HG03066 (cell line): ENCODE results near the gene ANKEF1.

ENCODE experiments used
- ATAC-seq: cut with Tn5 transposase; IDR thresholded peaks from one replicate; pipeline ENCODE4 v1.9.1; 2021; ENCODE audit warnings: low read depth; ENCODE audit not compliant: unreplicated experiment

ANKEF1 gene

DNA sequence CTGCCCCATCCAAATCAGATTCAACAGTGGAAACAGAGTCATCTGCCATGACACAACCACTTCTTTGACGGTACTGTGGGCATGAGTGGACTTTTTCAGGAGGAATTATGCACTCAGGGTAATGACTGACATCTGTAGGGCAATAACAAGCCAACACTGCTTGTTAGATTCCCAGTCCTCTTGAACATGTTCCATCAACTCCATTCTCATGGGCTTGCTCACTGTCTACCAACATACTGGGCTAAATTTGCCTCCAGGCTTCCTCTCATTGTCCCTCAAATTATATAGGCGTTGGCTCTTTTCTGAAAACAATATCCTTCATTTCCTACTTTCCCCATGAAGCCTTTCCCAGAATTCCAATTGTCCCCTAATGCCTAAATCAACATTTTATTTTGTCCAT is 43.1 kb downstream of the ANKEF1 start:
- no peak for ATAC-seq

DNA sequence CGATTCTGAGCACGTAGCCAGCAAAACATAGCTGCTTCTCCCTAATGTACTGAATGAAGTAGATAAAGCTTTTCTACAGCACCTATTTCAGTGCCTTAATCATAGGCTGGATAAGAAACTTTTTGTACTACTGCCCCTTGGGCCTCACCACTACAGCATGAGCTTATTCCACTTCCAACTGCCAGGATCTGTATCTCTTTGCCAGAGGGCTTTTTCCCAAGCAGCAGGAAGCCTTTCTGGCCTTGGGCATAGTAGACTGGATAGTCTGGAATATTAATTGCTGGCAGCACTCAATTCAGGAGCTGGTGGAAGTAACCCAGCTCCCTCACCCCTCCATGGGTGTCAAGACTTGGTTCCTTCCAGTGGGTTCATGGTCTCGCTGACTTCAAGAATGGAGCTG is 43.6 kb downstream of the ANKEF1 start:
- ATAC-seq = no peak

- no peak for ATAC-seq
Measured at GRCh38 chr20:10079964-10080363, 45.2 kb downstream of the ANKEF1 start.

GRCh38 chr20:10080574-10080973 is 45.8 kb downstream of the ANKEF1 start:
- no peak for ATAC-seq

GRCh38 chr20:10089871-10090587 is 55.2 kb downstream of the ANKEF1 start:
- ATAC-seq = peak; percentile 16

DNA sequence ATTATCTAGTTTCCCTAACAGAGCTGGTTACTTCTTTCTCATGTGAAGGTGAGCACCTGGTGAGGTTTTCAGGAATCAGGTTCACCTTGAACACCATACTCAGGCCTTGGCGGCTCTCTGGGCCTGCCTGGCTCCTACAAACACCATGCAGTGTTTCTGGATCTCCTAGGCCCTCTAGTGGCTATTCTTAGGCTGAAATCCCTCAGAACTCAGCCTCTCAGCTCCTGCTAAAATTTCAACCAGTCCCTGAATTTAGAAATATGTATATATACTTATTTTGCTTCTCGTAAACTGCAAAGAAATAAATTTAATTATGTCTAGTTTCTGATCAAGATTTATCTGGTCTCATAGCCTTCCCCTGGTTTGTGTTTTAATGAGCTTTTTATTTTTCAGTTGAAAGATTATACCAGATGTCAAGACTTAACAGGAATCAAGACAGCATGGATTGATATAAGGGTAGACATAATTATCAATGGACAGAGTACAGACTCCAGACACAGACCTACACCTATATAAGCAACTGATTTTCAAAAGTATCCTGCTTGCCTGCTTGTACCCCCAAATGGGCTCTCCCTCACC is 55.9 kb downstream of the ANKEF1 start:
- peak; percentile 56 for ATAC-seq

DNA sequence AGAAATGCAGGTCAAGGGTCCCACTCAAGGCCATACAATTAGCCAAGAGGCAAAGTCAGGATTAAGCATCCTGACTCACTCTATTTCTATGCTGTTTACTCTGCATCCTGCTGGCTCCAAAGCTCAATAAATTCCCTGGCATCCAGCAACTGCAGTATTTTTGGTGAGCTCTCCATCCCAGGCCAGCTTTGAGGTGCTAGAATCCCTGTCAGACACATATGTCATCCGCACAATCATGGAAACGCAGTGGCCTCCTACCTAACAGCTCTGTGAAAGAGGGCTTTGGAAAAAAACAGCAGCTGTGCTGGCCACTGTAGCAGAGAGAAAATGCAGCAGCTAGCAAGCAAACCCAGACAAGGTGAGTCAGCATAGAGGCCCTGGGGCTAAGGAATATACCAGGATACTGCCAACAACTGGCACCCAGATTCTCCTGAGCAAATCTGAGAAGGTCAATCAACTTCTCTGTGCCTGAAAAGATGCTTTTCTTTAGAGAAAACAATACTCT is 58.4 kb downstream of the ANKEF1 start:
- no peak for ATAC-seq

DNA sequence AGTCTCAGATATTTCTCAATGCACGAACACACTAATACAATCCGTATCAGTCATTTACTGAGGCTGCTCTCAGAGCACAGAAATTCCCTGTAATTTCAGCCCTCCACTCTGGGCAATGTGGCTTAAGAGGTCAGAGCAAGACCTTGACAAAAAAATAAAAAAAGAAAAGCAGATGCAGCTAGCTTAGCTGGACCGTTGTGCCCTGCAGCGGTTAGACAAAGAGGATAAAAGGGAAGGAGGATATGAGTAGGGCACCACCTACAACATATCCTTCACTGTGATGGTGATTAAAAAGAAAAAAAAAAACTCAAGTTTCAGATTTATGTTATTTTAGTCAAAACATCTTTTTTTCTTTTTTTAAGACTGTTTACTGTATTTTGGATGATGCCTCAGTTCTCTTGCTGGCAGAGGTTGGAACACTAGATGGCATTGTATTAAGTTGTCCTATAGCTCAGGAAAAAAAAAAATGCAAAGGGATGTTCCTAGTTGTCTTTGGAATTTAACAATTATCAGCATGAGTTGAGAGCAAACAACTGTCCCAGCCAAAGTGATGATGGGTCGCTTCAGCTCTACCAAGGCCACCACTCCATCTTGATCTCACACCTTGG is 59.9 kb downstream of the ANKEF1 start:
- no peak for ATAC-seq

DNA sequence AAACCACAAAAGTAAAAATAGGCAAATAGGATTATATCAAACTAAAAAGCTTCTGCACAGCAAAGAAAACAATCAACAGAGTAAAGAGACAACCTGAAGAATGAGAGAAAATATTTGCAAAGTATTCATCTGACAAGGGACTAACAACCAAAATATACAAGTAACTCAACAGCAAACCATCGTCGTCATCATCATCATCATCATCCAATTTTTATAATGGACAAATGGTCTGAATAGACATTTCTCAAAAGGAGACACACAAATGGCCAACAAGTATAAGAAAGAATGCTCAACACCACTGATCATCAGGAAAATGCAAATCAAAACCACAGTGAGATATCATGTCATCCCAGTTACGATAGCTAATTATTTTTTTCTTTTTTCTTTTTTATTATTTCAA is 62.0 kb downstream of the ANKEF1 start:
- no peak for ATAC-seq

DNA sequence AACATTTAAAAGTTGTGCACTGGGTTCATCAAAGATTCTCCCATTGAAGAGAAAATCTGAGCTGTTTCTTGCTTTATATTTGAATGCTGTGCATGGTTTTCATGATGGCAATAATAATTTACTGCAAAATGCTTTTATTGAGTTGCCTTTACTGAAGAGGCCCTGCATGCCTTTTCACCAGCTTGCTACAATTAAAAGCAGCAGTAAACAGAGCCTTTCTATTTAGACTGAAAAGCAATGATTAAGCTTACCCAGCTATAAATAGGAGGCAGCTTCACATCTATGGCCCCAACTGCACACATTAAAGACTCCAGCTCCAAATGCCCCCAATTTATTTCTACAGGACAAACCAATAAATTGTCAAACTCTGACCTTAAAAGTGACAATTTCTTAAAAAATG is 70.3 kb downstream of the ANKEF1 start:
- no peak for ATAC-seq
